ENCODE data around the gene DAP. TPM values are rescaled to one million over a fixed set of nuclear protein-coding genes. Genes with fewer than 3 reads are reported as not detected.

The DAP gene
- total RNA-seq, 6 donors from 2014 or later = 38.8 to 101 (median 77.6) TPM

- H3K27ac ChIP-seq = no peak overlapping the region
- H3K4me3 ChIP-seq = no peak overlapping the region
- DNase-seq (no peak), ATAC-seq (ENCODE audit: low FRiP score in 2 of 2) (no peak)
- peaks cover 0 to 8% (median 2%) of the 10 kb centered on the region in 4 donors for H3K36me3 ChIP-seq
- no peaks in the 10 kb centered on the region for H3K9me3 ChIP-seq
- TF ChIP-seq, protein P1, sequence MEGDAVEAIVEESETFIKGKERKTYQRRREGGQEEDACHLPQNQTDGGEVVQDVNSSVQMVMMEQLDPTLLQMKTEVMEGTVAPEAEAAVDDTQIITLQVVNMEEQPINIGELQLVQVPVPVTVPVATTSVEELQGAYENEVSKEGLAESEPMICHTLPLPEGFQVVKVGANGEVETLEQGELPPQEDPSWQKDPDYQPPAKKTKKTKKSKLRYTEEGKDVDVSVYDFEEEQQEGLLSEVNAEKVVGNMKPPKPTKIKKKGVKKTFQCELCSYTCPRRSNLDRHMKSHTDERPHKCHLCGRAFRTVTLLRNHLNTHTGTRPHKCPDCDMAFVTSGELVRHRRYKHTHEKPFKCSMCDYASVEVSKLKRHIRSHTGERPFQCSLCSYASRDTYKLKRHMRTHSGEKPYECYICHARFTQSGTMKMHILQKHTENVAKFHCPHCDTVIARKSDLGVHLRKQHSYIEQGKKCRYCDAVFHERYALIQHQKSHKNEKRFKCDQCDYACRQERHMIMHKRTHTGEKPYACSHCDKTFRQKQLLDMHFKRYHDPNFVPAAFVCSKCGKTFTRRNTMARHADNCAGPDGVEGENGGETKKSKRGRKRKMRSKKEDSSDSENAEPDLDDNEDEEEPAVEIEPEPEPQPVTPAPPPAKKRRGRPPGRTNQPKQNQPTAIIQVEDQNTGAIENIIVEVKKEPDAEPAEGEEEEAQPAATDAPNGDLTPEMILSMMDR (IDR thresholded peaks at IDR 0.05) = no peak
- TF ChIP-seq POLR2AphosphoS5 (IDR thresholded peaks at IDR 0.05) (no peak), POLR2A (IDR thresholded peaks at IDR 0.05) (no peak), EP300 (IDR thresholded peaks at IDR 0.05) (no peak)
- H3K27me3 ChIP-seq = no peaks in the 10 kb centered on the region
- peaks cover 12 to 21% (median 18%) of the 10 kb centered on the region in 4 donors for H3K4me1 ChIP-seq
- WGBS, 2 donors = 72 to 93% methylated on average over 10 of the region's 10 CpGs
Observed at GRCh38 chr5:10708189-10708944, 52.7 kb downstream of the DAP start.

DNA sequence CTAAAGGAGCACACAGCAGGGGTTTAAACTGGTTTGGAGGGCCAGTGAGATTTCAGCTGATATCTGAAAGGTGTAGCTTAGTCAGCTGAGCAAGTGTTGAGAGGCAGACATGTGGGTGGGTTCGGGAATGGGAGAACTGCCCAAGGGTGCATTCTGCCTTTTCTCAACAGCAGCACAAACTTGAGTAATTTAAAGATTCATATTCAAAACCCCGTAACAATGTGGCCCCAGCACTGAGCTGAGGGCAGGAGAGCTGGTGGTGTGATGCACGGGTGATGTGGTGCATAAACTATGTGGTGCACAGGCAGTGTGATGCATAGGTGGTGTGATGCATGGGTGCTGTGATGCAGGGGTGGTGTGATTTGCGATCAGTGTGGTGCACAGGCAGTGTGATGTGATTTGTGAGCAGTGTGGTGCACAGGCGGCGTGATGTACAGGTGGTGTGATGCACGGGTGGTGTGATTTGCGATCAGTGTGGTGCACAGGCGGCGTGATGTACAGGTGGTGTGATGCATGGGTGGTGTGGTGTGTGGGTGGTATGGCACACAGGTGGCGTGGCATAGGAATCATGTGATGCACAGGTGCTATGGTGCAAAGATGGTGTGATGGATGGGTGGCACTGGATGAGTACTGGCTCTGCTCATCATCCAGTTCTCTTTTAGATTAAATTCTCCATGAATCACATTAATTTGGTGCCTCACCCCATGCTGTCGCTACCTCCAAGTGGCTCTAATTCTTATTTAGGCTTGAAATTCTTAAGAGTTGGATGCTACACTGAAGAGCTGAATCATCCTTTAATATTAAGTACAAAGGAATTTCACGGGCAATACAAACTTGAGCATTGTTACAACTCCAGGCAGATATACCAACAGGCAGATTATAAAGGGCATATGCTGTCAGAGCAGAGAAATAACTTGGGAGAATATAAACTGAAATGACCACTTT is 53.6 kb downstream of the DAP start:
- H3K9me3 ChIP-seq = no peaks in the 10 kb centered on the region
- WGBS, 2 donors = 90 to 92% methylated on average over 13 of the region's 13 CpGs

DNA sequence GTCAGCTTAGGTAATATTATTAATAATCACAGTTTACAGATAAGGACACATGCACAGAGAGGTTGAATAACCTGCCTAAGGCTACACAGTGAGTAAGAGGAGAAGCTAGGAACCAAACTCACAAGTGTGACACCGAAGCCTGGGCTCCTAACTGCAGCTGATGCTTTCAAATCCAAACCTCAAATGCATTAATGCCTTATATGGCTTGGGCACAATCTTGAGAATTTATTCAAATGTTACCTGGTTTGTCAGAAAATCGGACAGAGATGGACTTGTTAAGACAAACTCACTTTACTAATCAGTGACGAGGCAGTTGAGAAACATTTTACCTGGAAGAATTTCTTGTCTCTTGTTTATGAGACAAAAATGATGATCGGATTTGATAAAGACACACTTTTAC is 54.7 kb downstream of the DAP start:
- Histone ChIP-seq H3K4me1 (peaks cover 18 to 27% (median 22%) of the 10 kb centered on the region in 4 donors), H3K27ac (no peak overlapping the region), H3K9me3 (no peaks in the 10 kb centered on the region), H3K27me3 (no peaks in the 10 kb centered on the region), H3K4me3 (no peak overlapping the region), H3K36me3 (peaks cover 0 to 3% (median 1%) of the 10 kb centered on the region in 4 donors)
- ATAC-seq (ENCODE audit: low FRiP score in 2 of 2) (no peak), DNase-seq (no peak)
- TF ChIP-seq POLR2A (IDR thresholded peaks at IDR 0.05) (no peak), POLR2AphosphoS5 (IDR thresholded peaks at IDR 0.05) (no peak)
- TF ChIP-seq, protein P1 (IDR thresholded peaks at IDR 0.05) = no peak
- 89 to 98% methylated on average over 4 of the region's 4 CpGs for WGBS, 2 donors

More for the DNA sequence above, 53.6 kb downstream of the DAP start:
- H3K27ac ChIP-seq = no peak overlapping the region
- ATAC-seq (ENCODE audit: low FRiP score in 2 of 2) (no peak), DNase-seq (peak in 1 of 2 donors; percentile 25)
- H3K36me3 ChIP-seq = peaks cover 0 to 3% (median 1%) of the 10 kb centered on the region in 4 donors
- TF ChIP-seq POLR2AphosphoS5 (IDR thresholded peaks at IDR 0.05) (no peak), POLR2A (IDR thresholded peaks at IDR 0.05) (no peak), EP300 (IDR thresholded peaks at IDR 0.05) (no peak)
- TF ChIP-seq, protein P1 (IDR thresholded peaks at IDR 0.05) = no peak
- H3K4me3 ChIP-seq = no peak overlapping the region
- peaks cover 14 to 25% (median 20%) of the 10 kb centered on the region in 4 donors for H3K4me1 ChIP-seq
- no peaks in the 10 kb centered on the region for H3K27me3 ChIP-seq

- Histone ChIP-seq H3K9me3 (no peaks in the 10 kb centered on the region), H3K27me3 (no peaks in the 10 kb centered on the region), H3K4me1 (peaks cover 18 to 27% (median 22%) of the 10 kb centered on the region in 4 donors), H3K27ac (no peak overlapping the region), H3K4me3 (no peak overlapping the region), H3K36me3 (peaks cover 0 to 3% (median 1%) of the 10 kb centered on the region in 4 donors)
- WGBS, 2 donors = 91 to 100% methylated on average over 2 of the region's 2 CpGs
- ATAC-seq (ENCODE audit: low FRiP score in 2 of 2) (no peak), DNase-seq (no peak)
- TF ChIP-seq, protein P1 (IDR thresholded peaks at IDR 0.05) = no peak
- TF ChIP-seq POLR2A (IDR thresholded peaks at IDR 0.05) (no peak), POLR2AphosphoS5 (IDR thresholded peaks at IDR 0.05) (no peak), EP300 (IDR thresholded peaks at IDR 0.05) (no peak)
Observed at GRCh38 chr5:10705747-10706146, 55.3 kb downstream of the DAP start.
